SW 1271 (cell line): ENCODE measurements around the gene MYZAP.
A peak's percentile ranks its signal among the peaks of the same experiment; 100 is the strongest.

Experiments
- DNase-seq, 2 experiments: peaks; one replicate each; lab custom pipeline; 2025; lab: John Stamatoyannopoulos, UW

MYZAP gene

DNA sequence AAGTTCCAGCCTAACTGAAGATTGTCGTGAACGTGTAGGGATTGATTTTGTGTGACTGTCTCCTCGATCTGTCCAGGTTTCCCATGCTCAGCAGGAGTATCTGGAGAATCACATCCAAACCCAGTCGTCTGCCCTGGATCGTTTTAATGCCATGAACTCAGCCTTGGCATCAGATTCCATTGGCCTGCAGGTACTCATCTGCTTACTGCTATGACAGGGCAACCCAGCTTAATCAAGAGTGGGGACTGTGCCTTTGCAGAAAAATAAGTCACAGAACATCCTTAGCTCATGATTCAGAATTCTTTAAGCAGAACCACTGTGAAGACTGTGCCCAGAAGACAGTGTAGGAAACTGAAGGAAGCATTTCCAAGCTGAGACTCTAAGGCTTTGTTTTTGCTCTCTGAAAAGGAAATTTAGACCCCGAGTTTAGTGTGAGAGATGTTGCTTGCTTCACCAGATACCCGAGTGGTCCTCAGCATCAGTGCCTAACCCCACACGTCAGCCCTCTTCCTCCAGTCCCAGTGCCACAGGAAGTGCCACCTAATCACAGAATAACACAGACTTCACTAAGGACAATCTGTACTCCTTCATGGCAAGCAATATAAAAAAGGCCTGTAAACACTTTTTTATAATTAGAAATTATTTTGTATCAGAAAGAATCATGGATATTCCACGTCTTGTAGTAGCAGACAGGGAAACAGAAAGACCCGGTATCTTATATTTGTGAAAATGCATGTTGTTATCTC, 34.2 kb downstream of the MYZAP start:
- no peak for DNase-seq

DNA sequence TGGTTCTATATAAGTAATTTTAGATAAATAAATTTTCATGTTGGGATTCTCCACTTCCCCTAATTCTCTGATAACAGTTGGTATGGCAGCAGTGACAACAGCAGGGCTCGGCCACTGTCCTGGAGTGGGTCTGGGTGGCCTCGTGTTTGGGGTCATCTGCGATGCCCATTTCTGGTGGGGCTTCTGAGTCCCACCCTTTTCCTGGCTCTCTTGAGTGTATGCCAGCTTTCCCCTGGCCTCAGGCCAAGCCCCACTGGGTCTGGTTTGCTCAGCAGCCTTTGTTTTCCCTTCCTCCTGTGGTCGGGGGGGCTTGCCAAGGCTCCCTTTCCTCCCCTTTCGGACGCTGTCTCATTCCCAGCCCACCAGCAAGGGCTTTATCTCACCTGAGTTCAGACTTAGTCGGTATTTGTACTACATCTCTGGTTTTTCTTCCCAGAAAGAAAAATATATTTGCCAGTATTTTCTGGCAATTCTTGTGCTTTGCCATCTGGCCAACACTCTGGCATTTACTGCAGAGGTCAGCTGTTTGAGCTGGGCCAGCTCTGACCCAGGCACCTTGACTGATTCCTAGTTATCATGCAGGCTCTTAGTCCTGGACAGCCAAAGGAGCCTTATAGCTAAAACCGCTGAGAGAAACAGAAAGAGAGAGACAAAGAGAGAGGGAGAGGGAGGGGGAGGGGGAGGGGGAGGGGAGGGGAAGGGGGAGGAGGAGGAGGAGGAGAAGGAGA, 35.2 kb downstream of the MYZAP start:
- DNase-seq: no peak

DNA sequence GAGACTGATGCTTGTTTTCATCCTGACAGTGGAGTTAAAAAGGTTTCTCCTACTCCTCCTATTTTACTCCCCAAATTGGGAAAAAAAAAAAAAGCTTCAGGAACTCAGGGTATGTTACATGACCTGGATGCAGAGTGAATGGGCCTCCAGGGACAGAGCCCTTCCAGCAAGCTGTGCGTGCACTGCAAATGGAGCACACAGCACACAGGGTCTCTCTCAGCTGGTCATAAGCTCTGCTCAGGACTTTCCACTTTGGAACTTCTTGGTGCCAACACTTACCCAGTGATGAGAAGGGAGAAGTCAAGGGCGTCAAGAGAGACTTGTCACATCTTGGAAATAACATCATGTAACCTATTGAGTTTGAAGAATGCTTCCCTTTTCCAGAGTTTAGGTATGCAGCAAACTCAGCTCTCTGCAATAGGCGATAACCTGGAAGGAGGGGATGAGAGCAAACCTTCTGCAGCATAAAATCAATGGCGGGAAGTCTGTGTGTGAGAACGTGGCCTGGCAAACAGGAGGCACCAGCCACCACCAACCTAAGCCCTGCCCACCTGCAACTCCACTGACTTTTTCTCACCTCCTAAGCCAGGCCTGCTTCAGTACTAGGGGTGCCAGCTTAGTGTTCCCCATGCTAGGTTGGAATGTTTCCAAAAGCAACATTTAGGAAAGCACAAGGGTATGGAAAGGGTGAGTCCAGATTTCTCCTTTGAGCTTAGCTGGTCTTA, 39.8 kb downstream of the MYZAP start:
- DNase-seq: no peak

DNA sequence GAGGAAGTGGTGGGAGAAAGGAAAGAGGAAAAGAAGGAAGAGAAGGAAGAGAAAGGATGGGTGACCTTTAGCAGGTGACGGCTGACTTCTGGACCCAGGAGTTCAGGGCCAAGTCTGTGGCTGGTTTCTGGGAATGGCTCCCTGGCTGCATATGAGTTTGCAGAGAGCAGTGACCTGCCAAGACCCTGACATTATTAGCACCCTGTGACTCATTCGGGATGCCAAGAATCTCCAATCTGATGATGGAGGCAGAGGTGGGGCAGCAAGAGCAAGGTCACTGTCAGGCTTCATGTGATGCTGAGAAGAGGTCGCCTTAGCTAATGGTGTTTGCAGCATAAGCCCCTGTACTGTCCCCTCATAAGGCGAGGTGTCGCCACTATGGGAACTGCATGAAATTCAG, 42.6 kb downstream of the MYZAP start:
- DNase-seq: no peak

DNA sequence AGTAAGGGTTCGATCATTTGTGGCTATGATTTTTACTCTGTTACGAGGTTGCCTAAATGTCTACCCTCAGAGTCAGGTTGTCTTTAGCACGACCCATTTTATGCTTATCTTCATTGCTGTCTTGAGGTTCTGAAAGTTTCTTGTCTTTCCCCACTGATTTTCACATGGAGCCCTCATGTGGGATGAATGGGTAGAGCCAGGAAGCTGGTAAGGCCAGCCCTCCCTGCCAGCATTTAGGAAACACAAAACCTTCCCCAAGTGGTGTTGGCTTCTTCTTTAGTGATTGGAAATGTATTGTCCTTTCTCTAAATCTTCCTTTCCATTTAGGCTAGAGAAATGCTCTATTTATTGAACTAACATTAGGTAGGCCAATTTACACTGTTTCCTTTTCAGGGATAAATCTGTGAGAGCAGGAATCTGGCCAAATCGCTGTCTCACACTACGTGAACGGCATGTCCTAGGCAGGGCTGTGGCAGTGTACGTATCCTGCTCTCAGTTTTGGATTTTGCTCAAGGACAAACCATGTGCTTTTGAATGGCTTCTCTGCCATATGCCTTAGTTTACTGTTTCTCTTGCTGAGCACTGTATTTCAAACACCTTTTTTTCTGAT, 43.7 kb downstream of the MYZAP start:
- no peak for DNase-seq

DNA sequence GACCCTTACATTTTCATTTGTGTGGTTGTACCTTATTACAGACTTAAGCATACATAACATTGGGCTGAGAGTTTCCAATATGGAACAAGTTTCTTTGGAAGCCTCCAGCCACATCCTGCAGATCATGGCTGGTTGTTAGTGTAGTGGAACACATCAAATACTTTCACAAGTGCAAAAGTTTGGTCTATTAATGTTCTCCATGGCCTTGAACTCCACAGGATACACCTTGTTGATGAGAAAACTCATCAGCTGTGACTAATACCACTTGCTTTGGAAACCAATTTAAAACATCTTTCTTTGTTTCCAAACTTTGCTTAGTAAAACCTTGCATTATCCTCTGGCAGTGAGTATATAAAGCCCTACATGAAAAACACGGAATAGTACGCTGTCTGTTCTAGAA, 46.1 kb downstream of the MYZAP start:
- DNase-seq: no peak

DNA sequence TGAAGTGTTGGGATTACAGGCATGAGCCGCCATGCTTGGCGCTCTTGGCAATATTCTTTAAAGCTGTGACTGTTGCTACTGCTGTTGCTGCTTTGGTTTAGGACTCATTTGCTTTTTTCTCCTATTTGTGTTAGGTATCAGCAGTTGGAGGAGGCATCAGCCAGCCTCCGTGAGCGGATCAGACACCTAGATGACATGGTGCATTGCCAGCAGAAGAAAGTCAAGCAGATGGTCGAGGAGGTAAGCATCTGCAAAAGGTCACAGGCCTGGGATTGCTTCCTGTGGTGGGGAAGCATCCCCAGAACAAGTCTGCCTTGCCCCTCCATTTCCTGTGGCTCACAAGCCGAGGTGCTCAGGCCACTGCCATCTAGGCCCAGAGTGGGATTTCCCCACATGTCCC, 47.6 kb downstream of the MYZAP start:
- no peak for DNase-seq

DNA sequence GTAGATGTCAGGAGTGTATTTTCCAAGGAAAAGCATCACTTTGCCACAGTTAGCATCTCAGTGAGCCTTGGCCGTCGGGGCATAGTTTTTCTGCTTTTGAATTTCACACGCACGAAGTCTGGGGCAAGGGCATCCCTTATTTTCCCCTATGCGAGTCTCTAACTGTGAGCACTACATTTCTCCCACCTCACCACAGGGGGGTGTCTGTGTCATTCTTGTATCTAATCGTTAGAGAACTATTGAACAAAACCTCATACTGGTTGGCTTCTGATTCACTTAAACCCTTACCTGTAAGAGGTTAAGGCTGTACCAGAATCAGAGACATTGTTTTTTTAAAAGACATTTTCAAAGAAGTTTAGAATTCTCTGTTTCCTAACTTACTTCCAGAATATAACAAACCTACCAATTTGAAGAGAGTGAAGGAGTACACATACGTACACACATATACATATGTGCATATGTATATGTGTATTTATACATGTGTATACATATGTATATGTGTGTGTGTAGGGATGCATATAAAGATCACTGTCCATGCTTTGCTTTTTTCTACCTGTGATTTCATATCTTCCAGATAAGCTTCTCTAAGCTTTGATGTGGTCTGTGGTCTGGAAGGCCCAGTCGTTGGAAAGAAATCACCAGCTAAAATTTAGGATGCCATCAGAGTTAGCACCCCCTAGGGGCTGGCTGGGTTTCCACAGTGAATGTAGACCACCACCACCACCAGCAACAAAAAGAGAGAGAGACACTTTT, 49.4 kb downstream of the MYZAP start:
- DNase-seq: peak in 1 of 2 experiments; percentile 29

DNA sequence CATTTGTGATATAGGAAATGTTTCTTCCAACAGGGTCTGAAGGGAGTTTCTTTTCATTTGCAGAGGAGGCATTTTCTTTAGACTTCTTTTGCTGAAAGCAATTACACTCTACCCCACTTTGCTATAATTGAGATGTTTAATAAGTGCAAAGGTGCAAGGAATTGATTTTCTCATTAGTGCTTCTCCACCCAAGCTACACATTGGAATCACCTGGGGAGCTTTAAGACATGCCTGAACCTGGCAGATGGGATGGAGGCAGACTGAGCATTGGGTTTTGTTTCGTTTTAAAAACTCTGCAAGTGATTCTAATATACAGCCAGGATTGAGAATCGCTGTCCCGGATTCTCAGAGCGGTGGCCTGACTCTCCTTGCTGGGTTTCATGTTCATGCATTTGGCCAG, 52.1 kb downstream of the MYZAP start:
- DNase-seq: no peak

DNA sequence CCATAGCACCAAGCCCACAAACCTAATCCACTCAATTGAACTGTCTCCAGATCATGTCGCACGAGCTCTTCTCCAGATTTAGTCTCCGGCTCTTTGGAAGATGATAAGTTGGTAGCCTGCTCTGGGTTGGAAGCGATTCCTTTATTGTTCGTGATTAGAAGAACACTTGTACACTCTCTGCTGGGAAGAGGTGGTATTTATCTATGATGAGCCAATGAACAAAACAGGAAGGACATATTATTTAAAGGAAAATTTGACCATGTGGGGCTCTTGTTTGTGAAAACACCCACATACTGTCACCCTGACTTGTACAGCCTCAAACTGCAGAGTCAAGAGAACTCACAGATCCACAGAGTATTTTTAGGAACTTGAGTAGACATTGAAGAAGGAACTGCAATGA, 54.4 kb downstream of the MYZAP start:
- DNase-seq: no peak

DNA sequence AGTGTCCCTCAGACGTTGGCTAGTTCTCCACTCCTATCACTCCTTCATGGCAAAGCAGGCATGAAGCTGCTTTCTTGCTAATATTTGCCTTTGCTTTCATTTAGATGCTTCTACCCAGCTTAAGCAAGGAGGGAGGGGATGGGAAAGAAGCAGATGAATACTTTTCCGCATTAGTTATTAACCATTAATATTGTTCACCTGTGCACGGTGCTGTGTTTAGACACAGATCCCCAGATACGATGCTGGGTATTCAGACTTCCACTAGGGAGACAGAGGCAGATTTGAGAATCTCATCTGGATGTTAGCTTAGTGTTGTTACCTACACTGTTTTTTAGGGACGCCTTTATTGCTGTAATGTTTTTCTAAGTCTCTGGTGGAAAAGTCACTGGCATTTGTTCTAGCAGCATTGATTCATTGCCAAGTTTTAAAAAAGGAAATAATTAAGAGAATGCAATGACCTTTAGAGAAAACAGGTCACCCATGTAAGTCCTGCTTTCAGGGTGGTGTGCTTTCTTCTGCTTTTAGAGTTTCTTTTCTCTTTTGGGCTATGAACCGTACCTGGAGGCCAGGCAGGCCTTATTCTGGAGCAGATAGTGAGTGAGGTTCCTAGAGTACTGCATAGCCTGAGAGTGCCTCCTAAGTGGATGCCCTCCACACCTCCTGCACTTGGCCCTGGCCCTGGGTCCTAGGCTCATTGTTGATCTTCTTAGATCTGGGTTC, 55.5 kb downstream of the MYZAP start:
- no peak for DNase-seq

DNA sequence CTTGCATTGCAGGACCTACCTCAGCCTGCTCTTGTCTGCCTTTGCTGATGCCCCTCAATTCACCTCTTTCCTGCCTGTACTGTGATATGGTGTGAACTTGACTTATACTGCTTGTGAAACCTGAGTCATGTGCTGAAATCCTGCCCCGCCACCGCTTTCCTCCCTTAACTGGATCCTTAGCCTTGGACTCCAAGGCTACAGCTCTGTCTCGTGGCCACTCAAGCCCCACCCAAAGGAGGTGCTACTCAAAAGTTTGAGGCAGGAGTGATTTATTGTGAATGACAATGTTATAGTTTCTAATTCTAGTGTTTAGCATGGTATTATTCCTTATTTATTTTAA, 56.1 kb downstream of the MYZAP start:
- no peak for DNase-seq

DNA sequence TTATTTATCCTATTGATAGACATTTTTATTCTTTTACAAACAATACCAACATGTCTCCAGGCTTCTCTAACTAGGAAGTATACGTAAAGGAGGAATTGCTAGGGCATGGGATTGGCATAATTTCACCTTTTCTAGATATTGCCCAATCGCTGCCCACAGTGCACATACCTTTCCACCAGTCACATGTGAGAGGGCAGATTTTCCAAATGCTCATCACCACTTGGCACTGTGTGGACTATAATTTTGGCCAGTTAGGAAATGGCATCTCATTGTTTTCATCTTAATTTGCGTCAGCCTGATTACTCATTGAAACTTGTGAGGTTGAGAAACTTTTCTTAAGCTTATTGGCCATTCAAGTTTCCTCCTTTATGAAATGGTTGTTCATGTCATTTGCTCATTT, 57.4 kb downstream of the MYZAP start:
- DNase-seq: no peak

DNA sequence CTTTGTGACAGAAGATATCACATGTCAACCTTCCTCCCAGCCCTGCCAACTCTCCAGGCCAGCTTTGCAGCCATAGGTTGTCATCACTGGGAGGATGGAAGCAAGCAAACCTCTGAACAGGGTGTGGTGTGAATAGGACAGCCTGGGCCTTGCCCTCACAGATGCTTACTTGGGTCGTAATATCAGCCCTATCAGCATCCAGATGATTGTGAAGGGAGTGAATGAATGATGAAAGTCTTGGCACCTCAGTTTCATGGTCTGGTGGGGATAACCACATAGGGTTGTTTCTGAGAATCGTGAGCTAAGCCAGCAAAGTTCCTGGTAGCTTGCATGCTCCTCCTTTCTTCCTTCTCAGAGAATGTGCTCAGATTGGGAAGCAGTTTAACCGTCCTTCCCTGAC, 59.7 kb downstream of the MYZAP start:
- DNase-seq: no peak

DNA sequence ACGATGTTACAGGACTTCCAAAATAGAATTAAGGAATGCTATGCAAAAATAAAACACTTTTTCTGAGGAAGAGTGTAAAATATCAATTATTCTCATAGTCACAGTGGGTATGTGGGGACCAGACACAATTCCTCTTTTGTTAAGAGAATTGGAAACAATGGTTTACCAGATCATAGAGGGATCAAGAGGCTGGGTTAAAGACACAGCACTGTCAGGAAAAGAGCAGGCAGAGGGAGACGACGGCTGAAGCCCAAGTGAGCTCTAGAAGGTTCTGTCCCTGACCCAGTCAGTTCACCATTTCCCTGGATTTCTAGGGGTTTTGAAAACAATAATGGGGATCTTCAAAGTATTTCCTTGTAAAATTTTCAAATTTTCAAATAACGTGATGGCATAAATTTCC, 60.8 kb downstream of the MYZAP start:
- no peak for DNase-seq

DNA sequence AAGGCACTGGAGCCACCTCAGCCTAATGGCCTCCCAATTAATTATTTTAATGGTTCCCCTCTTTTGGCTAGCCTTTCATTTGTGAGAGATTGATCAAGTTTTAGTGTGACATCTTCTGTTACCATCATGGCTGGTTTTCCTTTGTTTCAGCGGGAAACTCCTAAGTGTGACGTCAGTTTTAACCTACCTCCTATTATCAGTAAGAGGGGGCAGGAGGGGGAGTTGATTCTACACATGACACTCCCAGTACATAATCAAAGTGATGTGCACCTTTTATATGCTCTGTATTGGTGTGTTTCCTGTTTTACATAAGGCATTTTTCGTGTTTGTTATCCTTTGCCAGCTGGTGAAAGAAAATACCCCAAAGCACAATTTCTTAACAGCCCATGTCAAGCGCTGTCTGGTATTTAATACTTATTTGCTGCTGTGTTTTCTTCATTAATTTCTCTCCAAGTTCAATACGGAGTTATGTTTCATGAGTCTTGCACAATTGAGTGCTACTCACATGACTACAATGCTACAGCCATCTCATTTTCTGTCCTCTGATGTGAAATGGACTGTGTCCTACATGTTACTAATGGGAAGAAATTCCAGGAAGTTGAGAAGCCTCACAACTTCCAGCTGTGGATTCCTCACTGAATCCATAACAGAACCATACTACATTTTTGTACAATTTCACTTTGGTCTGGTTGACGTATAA, 62.6 kb downstream of the MYZAP start:
- no peak for DNase-seq

DNA sequence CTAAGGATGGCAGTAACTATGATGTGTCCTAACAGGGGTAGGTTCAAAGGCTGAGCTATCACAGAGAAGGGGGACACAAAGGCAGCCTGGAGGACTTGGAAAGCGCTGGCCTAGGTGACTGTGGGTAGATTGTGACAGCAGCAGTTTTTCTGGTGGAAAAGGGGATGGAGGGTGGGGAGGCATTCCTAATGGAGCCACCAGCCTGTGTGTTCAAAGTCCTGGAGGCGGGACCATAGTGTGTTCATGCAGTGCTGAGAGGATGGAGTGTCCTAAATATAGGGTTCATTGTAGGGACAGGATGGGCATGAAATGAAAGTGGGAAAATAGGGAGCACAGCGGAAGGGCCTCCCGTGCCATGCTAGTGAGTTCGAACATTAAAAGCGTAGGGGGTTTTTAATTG, 63.3 kb downstream of the MYZAP start:
- no peak for DNase-seq

DNA sequence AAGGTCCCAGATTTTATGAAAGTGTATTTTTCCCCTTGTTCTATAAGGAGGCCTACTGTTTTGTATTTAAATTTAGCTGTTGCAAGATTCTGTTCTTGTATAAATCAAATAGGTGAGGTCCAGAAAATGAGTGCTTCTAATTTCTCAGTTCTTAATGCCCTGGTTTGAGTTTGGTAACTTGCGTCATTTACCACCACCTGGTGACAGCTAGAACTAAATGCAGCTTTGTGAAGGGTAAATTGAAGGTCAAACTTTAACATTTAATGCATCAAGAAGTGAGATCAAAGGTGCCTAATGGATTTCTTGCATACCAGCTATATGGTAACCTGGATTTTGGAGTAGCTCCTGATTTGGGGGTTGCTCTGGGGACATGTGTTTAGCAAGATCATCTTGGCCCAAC, 64.1 kb downstream of the MYZAP start:
- DNase-seq: no peak

DNA sequence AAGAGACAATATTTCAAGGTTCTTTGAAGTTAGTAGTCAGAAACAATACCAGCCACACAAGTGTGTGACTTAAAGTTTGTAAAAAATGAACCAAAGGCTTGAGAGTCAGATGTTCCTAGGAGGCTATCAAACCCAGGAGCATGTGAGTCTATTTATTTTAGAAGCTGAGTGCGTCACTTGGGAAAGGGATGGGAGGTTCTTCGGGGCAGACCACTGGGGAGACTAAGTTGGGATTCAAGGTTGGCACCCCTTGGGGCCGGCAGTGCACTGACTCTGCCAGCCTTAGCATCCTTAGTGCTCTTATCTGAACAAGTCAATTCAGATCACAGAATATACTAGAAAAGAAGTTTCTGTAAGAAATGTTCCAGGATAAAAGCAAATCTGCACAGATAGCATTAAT, 64.7 kb downstream of the MYZAP start:
- no peak for DNase-seq

DNA sequence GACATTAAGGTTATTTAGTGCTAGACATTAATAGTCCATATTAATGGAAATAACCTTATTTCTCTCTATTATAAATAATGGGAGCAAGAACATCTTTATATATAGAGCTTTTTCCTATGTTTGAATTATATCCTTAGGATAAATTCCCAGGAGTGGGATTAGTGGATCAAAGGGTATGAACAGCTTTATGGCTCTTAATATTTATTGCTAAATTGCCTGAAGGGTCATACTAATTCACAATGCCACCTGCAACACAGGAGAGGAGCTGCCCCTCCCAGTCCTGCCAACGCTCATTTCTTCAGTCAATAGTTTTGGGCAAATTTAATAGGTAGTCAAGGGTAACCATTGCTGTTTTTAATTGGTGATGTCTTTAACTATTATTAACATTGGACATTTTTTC, 65.9 kb downstream of the MYZAP start:
- no peak for DNase-seq
